DOHH2 (cell line): ENCODE results near the gene NANOS1.

Source experiments
- CTCF ChIP-seq: fragments of 200-600 bp; sonication (generic); IDR thresholded peaks from one replicate; pipeline ENCODE4 v1.5.1; 2014; ENCODE audit warnings: antibody characterized with exemption, mild to moderate bottlenecking, low read depth, low read length; ENCODE audit not compliant: poor library complexity, severe bottlenecking
- EZH2phosphoT487 ChIP-seq: fragments of 200-600 bp; sonication (generic); IDR thresholded peaks from 2 replicates; pipeline ENCODE4 v1.6.1; 2017; ENCODE audit warnings: borderline replicate concordance, mild to moderate bottlenecking, antibody characterized with exemption, low read length, moderate library complexity, mixed read lengths

DNA sequence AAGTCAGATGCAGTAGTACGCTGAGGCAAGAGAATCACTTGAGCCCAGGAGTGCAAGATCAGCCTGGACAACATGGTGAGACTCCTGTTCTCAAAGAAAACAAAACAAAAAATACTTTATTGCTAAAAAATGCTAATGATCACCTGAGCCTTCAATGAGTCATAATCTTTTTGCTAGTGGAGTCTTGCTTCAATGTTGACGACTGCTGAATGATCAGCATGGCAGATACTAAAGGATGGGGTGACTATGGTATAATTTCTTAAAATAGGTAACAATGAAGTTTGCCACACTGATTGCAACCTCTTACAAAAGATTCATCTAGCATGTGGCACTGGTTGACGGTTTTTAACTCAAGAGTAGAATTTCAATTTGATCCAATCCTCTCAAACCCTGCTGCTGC lies 22.3 kb downstream of the NANOS1 start:
- TF ChIP-seq CTCF (no peak), EZH2phosphoT487 (no peak)
